ENCODE measurements around the gene MLN. TPM values are rescaled to one million over a fixed set of nuclear protein-coding genes. Genes with fewer than 3 reads are reported as not detected.

MLN gene
- total RNA-seq, 3 donors from 2014 or later: not detected

DNA sequence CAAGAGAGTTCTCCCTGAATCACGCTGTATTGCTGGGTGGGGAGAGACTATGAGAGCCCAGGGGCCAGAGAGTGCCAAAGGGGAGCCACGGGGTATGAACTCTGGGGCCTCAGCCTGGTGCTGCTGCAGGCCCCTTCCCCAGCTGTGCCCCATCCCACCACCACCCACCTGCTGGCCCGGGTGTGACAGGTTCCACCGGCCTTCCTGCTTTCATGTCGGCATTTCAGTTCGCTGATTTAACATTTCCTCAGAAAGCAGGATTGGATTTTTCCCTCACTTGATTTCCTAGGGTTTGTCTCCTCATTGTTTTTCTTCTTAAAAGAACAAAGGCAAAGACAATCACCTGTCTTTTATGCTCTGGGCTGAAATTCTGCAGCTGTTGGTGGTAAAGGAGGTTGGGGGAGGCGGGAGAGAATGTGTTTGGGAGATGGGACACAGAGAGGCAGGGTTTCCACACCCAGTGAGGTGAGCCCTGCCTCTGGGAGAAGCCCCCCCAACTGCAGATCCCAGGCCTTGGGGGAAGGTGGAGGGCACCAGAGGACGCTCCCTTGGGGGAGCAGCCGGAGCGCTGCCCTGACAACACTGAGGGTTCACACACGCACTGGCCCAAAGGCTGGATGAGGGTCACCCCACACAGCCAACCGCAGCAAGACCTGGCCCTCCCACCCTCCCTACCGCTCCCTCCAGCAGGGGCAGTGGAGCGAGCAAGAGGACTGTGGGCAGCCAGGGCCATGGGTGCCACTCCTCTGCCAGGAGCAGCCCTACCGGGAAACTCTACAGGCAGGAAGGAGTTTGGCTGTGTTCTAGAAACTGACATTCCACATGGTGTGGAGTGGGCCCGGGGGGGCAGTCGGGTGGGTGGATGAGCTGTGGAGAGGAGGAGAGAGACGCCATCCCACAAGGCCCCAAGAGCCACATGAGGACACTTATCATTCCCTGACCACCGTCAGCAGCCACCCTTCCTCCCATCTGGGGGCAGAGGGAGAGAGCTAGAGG lies 10.5 kb upstream of the MLN start:
- no peak overlapping the region for H3K4me3 Mint-ChIP-seq
- no peaks in the 10 kb centered on the region for H3K9me3 Mint-ChIP-seq
- H3K36me3 Mint-ChIP-seq (ENCODE audit: insufficient read depth): no peaks in the 10 kb centered on the region
- no peak for DNase-seq
- ATAC-seq: no peak
- H3K27me3 Mint-ChIP-seq (ENCODE audit: low read depth): peaks cover 50% of the 10 kb centered on the region
- no peaks in the 10 kb centered on the region for H3K4me1 Mint-ChIP-seq (ENCODE audit: low read depth)

DNA sequence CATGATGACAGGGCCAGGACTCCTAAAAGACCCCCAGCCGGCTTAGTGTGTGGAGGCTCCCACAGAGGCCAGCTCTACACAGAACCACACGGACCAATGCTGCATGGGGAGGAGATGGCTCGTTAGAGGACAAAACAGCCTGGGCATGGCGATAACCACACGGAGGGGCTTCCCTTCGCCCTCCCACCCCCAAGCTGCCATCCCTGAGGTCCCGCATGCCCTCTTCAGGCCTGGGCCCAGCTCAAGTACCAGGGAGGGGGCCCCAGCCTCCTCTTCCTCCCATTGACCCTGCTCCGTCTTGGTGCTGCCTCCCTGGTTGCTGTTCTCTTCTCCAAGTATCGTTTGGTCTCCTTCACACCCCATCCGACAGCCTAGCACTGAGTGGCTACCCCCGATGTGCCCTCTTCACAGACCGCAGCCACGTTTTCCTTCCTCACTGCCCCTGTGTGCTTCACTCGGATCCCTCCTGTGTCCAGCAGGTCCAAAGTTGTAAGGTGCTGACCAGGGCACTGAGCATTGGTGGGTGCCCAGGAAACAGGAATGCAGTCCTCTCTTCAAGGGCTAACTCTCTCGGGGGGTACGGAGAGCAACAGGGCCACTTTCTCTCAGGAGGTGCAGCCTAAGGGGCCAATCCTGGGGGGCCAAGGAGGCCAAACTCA lies 9.6 kb upstream of the MLN start:
- ATAC-seq (no peak), DNase-seq (no peak)
- H3K36me3 Mint-ChIP-seq (ENCODE audit: insufficient read depth): no peaks in the 10 kb centered on the region
- H3K4me1 Mint-ChIP-seq (ENCODE audit: low read depth): peaks cover 3% of the 10 kb centered on the region
- no peak overlapping the region for H3K4me3 Mint-ChIP-seq
- H3K27me3 Mint-ChIP-seq (ENCODE audit: low read depth): peaks cover 57% of the 10 kb centered on the region
- H3K9me3 Mint-ChIP-seq: no peaks in the 10 kb centered on the region

DNA sequence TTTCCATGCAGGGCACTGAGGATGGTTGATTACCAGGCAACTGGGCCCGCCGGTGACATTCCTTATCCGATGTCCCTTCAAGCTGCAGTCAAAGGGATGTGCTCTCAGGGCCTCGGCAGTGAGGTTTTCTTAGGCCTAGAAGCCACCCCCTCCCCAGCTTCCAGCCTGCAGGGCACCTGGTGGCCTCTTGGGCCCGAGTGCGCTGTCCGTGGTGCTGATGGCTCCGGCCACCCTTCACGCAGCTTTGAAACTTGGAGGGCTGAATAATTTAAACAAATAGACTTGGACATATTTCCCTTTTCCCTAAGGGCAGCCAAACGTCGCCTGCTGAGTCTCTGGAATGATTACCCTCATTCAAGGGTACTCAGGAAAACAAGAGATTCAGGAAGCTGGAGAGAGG lies 8.9 kb upstream of the MLN start:
- ATAC-seq (peak in 1 of 2 donors; percentile 43), DNase-seq (no peak)
- Mint-ChIP-seq H3K36me3 (ENCODE audit: insufficient read depth) (no peaks in the 10 kb centered on the region), H3K9me3 (no peaks in the 10 kb centered on the region), H3K4me1 (ENCODE audit: low read depth) (peaks cover 10% of the 10 kb centered on the region), H3K4me3 (no peak overlapping the region), H3K27me3 (ENCODE audit: low read depth) (peaks cover 57% of the 10 kb centered on the region)

DNA sequence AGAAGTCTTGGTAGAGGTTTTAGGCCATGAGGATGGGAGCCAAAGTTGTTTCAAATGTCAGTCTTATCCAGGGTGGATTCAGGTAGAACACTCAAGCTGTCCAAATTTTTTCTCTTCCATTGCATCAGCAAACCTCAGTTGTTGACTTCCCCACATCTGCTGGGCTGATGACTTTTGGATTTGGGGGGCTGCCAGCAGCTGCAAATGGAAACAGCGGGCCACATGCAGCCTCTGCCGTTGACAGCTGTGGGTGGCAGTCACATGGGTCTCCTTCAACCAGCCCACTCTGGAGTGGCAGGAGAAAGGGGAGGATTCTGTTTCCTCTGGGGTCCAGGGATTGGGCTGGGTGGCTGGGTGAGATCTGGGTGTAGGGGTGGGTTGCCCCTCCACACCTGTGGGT lies 5.8 kb upstream of the MLN start:
- Mint-ChIP-seq H3K9me3 (no peaks in the 10 kb centered on the region), H3K4me3 (no peak overlapping the region), H3K36me3 (ENCODE audit: insufficient read depth) (no peaks in the 10 kb centered on the region), H3K4me1 (ENCODE audit: low read depth) (peaks cover 18% of the 10 kb centered on the region), H3K27me3 (ENCODE audit: low read depth) (peaks cover 49% of the 10 kb centered on the region)
- no peak for ATAC-seq
- no peak for DNase-seq

DNA sequence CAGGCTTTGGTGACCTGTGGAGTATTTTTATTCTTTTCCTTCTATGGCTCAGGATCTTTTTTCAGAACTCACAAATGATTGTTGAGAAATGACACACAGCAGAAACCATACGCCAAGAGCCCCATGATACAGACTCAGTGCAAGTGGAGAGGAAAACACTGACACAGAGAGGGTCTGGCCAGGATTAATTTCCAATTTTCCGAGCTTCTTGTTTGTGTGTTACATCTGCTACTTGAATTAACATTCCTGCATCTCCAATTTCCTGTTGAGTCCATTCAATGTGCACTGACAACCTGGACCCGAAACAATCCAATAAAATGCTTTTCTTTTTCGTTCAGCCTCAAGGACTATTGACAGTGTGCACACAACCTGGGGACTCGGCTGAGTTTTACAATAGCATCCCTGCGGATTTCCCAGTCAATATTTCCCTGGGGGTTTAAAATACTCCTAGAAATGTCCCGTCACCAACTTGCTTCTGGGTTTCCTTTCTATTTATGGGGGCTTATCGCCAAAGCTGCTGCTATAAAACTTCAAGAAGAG lies 4.9 kb upstream of the MLN start:
- peaks cover 18% of the 10 kb centered on the region for H3K4me1 Mint-ChIP-seq (ENCODE audit: low read depth)
- DNase-seq (no peak), ATAC-seq (no peak)
- peaks cover 45% of the 10 kb centered on the region for H3K27me3 Mint-ChIP-seq (ENCODE audit: low read depth)
- H3K9me3 Mint-ChIP-seq: no peaks in the 10 kb centered on the region
- H3K36me3 Mint-ChIP-seq (ENCODE audit: insufficient read depth): no peaks in the 10 kb centered on the region
- H3K4me3 Mint-ChIP-seq: no peak overlapping the region

DNA sequence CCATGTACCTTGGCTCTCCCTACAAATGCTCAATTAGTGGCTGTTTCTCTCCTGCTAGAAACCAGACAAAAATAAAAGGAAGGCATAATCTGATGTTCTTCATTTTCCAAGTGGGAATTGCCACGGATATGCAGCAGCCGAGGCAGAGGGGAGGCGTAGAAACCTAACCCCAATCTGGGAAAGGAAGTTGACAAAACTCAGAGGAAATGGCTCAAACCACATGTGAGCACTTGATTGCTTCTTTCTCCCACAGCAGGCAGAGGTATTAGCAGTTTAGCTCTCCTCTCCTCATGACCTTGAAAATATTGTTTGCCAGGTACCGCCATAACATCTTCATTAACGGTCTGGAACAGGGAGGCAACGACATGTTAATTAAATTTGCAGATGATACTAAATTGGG lies 3.8 kb upstream of the MLN start:
- H3K4me3 Mint-ChIP-seq: no peak overlapping the region
- no peak for ATAC-seq
- no peak for DNase-seq
- H3K9me3 Mint-ChIP-seq: no peaks in the 10 kb centered on the region
- H3K27me3 Mint-ChIP-seq (ENCODE audit: low read depth): peaks cover 38% of the 10 kb centered on the region
- peaks cover 18% of the 10 kb centered on the region for H3K4me1 Mint-ChIP-seq (ENCODE audit: low read depth)
- no peaks in the 10 kb centered on the region for H3K36me3 Mint-ChIP-seq (ENCODE audit: insufficient read depth)

DNA sequence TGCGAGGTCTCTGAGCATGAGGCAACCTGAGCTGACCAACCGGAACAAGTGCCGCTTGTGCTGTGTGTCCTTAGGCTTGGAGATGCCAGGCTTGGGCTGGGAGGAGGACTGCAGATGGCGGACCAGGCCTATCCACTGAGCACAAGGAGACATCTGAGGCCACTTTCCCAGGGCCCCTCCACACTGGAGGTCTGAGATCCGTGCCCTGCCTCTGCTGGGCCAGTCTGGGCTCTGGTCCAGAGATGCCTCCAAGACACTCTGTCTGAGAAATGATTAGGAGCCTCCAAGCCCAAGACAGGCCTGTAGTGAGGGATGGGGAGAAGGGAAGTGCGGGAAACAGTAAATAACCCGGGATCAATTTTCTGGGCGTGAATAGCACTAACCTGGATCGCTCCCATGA lies 3.0 kb upstream of the MLN start:
- Mint-ChIP-seq H3K36me3 (ENCODE audit: insufficient read depth) (no peaks in the 10 kb centered on the region), H3K4me3 (no peak overlapping the region)

DNA sequence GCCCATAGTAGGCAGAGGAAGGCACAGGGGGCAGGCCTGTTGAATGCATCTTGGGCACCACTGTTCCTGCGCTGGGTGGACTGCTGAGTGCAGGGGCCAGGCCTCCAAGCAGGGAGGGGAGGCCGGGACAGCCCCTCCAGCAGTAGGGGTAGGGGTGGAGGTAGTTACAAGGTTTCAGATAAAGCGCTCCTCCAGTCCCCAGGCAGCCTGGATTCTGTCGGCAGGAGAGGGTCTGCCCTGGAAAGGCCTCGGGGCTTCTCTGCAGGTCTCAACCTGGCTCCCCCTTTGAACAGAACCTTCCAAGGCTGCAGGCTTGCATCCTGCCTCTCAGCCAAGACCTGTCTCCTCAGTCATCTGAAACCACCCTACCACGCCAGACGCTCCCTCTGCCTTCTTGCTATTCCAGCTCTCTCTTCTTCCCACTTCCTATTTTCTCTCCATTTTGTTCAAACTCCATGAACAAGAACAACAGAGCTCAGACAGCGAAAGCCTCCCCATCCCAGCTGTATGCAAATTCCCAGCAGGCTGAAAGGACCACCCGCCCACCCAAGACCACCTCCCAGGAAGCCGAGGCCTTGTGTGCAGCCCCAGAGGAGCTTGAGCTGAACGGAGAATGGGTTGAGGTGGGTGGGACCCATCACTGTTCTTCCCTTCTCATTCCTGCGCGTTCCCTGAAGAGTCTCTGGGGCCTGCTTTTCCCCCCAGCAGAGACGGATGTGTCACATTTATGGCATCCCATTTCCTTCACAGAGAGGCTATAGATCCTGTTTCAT lies 1.4 kb downstream of the MLN start:
- ATAC-seq (no peak), DNase-seq (no peak)
- H3K36me3 Mint-ChIP-seq (ENCODE audit: insufficient read depth): no peaks in the 10 kb centered on the region
- peaks cover 17% of the 10 kb centered on the region for H3K27me3 Mint-ChIP-seq (ENCODE audit: low read depth)
- peaks cover 5% of the 10 kb centered on the region for H3K4me1 Mint-ChIP-seq (ENCODE audit: low read depth)
- no peak overlapping the region for H3K4me3 Mint-ChIP-seq
- no peaks in the 10 kb centered on the region for H3K9me3 Mint-ChIP-seq

More for the DNA sequence above, 3.0 kb upstream of the MLN start:
- Mint-ChIP-seq H3K4me1 (ENCODE audit: low read depth) (peaks cover 18% of the 10 kb centered on the region), H3K9me3 (no peaks in the 10 kb centered on the region), H3K27me3 (ENCODE audit: low read depth) (peaks cover 36% of the 10 kb centered on the region)
- DNase-seq (no peak), ATAC-seq (no peak)

DNA sequence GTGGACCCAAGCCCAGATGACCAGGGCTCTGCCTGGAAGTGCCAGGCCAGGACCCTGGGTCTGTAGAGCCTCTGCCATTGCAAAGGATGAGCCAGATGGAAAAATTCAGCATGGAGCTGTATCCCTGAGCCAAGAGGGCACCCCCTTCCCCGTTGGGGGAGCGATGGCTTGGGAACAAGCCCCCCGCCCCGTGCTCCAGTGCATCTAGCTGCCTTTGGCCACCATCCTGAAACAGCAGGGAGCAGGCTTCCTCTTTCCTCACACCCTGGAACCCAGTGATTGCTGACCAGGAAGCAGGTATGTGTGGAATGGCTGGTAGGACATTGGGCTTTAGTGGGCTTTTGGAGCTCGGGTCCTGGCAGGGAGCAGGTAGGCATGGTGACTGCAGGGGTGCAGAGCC lies 2.2 kb downstream of the MLN start:
- H3K9me3 Mint-ChIP-seq: no peaks in the 10 kb centered on the region
- no peak for DNase-seq
- H3K4me3 Mint-ChIP-seq: no peak overlapping the region
- peaks cover 21% of the 10 kb centered on the region for H3K27me3 Mint-ChIP-seq (ENCODE audit: low read depth)
- no peaks in the 10 kb centered on the region for H3K36me3 Mint-ChIP-seq (ENCODE audit: insufficient read depth)
- no peak for ATAC-seq
- no peaks in the 10 kb centered on the region for H3K4me1 Mint-ChIP-seq (ENCODE audit: low read depth)

DNA sequence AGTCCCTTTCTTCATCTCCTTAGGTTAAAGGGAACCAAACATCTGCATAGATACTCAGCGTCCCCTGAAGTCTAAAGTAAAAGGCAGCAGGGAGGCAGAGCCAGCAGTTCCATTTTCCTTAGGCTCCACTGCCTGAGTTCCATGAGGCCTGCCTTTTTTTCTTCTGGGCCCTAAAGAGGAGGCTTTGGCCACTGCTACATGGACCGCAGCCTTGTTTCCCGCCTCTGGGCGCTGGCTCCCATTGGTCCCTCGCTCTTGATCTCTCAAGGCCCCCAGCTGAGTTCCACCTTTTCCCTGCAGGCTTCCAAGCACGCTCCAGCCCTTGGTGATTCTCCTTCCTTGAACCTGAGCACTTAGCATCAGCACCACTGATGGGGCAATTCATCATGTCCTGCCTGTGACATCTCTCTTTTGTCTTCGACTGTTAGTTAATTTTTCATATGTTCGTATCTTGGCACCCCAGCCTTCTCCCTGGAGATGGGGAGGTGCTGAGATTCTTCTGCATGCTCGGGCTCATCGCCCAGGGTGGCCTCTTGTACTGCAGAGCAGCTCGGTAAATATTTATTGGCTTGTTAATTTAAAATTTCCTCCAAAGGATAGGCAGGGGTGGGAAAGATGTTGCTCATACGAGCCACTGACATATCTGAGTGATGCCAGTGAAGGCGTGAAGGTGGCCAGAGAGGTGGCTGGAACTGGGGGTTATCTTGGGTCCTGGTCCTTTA lies 3.4 kb downstream of the MLN start:
- DNase-seq (no peak), ATAC-seq (no peak)
- Mint-ChIP-seq H3K4me3 (no peak overlapping the region), H3K4me1 (ENCODE audit: low read depth) (no peaks in the 10 kb centered on the region), H3K36me3 (ENCODE audit: insufficient read depth) (no peaks in the 10 kb centered on the region), H3K9me3 (no peaks in the 10 kb centered on the region), H3K27me3 (ENCODE audit: low read depth) (peaks cover 24% of the 10 kb centered on the region)

DNA sequence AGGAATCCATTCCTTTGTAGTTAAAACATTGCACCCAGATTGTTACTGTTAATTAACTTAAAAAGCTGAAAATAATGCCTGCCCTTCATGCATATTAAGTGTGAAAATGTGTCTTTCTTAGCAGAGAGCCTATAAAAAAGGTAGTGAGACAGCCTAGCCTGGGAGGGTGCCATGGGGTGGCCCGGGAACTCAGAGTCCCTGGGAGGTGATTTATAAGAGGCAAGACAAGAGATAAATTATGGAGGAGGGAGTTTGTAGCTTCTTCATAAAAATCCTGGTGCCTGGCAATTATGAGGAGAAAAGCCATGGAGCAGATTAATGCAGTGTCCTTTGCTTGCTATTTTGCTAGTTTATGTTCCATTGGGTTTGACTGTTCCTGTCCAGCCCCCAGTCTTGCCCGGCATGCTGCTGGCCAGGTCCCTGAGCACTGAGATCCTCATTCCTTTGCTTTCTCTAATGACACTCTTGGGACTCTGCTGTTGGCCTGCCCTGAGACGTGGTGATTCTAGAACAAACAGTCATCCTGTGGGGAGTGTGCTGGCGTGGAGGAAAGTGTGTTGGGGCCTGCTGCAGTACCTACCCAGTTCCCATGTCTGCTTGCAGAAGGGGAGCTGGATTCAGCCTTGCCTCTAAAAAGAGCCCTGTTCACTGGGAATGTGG lies 4.2 kb downstream of the MLN start:
- peaks cover 20% of the 10 kb centered on the region for H3K27me3 Mint-ChIP-seq (ENCODE audit: low read depth)
- no peak overlapping the region for H3K4me3 Mint-ChIP-seq
- DNase-seq (no peak), ATAC-seq (no peak)
- H3K4me1 Mint-ChIP-seq (ENCODE audit: low read depth): no peaks in the 10 kb centered on the region
- H3K36me3 Mint-ChIP-seq (ENCODE audit: insufficient read depth): no peaks in the 10 kb centered on the region
- no peaks in the 10 kb centered on the region for H3K9me3 Mint-ChIP-seq

DNA sequence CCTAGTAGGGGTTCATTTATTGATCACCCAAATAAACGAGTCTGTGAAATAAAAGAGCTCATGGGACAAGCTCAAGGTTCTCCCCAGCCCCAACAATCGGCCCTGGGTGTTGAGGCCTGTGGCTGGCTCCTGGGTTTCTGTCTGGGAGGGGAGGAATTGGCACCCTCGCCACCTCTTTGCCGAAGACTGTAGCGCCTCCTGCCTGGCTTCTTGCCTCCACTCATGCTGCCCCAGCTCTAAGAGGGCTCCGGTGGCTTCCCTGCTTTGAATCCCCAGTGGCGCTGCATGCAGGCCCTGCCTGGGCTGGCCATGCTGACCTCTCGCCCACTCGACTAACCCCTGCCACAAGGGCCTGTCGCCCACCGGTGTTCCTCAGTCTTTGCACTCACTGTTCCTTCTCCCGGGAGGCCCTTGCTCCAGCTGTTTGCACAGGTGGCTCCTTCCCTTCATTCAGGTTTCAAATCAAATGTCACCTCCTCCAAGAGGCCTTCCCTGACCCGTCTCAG lies 5.4 kb downstream of the MLN start:
- Mint-ChIP-seq H3K36me3 (ENCODE audit: insufficient read depth) (no peaks in the 10 kb centered on the region), H3K4me1 (ENCODE audit: low read depth) (no peaks in the 10 kb centered on the region), H3K4me3 (no peak overlapping the region), H3K9me3 (no peaks in the 10 kb centered on the region), H3K27me3 (ENCODE audit: low read depth) (peaks cover 16% of the 10 kb centered on the region)
- ATAC-seq: no peak
- no peak for DNase-seq

DNA sequence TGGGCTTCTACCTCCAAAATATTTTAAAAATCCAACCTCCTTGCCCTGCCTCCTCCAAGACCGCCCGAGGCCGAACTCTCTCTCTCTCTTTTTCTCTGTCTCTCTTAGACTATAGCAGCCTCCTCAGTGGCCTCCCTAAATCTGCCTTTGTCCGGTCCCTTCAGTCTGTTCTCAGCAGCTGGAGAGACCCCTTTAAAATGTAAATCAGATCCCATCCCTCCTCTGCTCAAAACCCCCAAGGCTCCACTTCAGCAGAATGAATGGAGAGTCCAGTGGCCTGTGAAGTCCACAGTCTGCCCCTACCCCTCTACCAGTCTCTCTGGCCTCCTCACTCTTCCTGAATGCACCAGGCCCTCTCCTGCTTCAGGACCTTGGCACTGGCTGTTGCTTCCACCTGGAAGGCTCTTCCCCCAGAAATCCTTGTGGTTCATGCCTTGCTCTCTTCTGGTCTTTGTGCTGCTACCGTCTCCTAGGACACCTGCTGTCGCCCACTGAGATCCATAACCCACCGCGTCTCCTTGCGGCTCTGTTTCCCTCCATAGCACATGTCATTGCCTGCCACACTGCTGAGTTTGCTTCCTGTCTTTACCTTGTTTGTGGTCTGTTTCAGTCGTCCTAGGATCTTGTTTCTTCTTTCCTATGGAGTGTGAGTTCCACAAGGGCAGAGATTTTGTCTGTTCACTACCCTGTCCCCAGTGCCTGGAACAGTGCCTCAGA lies 6.0 kb downstream of the MLN start:
- DNase-seq (no peak), ATAC-seq (no peak)
- Mint-ChIP-seq H3K36me3 (ENCODE audit: insufficient read depth) (no peaks in the 10 kb centered on the region), H3K4me3 (no peak overlapping the region), H3K27me3 (ENCODE audit: low read depth) (peaks cover 16% of the 10 kb centered on the region), H3K4me1 (ENCODE audit: low read depth) (no peaks in the 10 kb centered on the region), H3K9me3 (no peaks in the 10 kb centered on the region)

Data from activated T-cell treated with anti-CD3 and anti-CD28 coated beads, Interleukin-2, amount 50 U/mL, for 4 hours (primary cell).